WI38 (cell line): ENCODE measurements around the gene CCDC8.

Experiments
- H3K4me3 ChIP-seq: 2 replicates; pipeline ENCODE4 v1.5.1; 2011; ENCODE audit warnings: low read depth, mild to moderate bottlenecking, control low read depth, low read length
- CTCF ChIP-seq: IDR thresholded peaks from 2 replicates; pipeline ENCODE4 v1.5.1; 2012; ENCODE audit warnings: low read depth, mild to moderate bottlenecking, control low read depth, low read length

Gene CCDC8

GRCh38 chr19:46453661-46454060, 40.3 kb upstream of the CCDC8 start:
- no peak overlapping the region for H3K4me3 ChIP-seq
- no peak for TF ChIP-seq CTCF

GRCh38 chr19:46452186-46452585, 38.8 kb upstream of the CCDC8 start:
- H3K4me3 ChIP-seq: no peak overlapping the region
- no peak for TF ChIP-seq CTCF

GRCh38 chr19:46451352-46451751, 38.0 kb upstream of the CCDC8 start:
- TF ChIP-seq CTCF: no peak
- no peak overlapping the region for H3K4me3 ChIP-seq

GRCh38 chr19:46450737-46451136, 37.4 kb upstream of the CCDC8 start:
- H3K4me3 ChIP-seq: no peak overlapping the region
- no peak for TF ChIP-seq CTCF

GRCh38 chr19:46449228-46449627, 35.9 kb upstream of the CCDC8 start:
- no peak for TF ChIP-seq CTCF
- no peak overlapping the region for H3K4me3 ChIP-seq

GRCh38 chr19:46448601-46449000, 35.2 kb upstream of the CCDC8 start:
- H3K4me3 ChIP-seq: no peak overlapping the region
- TF ChIP-seq CTCF: no peak

- TF ChIP-seq CTCF: no peak
- H3K4me3 ChIP-seq: no peak overlapping the region
These were observed 34.5 kb upstream of the CCDC8 start for GRCh38 chr19:46447824-46448223.
